ENCODE measurements around the gene NOS3. TPM values are rescaled to one million over a fixed set of nuclear protein-coding genes. Genes with fewer than 3 reads are reported as not detected.
A peak's percentile ranks its signal among the peaks of the same experiment; 100 is the strongest.

Gene NOS3
- total and polyA plus RNA-seq, 9 of the 15 experiments (the other 6 are each of a cell fraction or from before 2014, with no cell fraction given) = 1.1 to 121 (median 23.6) TPM

DNA sequence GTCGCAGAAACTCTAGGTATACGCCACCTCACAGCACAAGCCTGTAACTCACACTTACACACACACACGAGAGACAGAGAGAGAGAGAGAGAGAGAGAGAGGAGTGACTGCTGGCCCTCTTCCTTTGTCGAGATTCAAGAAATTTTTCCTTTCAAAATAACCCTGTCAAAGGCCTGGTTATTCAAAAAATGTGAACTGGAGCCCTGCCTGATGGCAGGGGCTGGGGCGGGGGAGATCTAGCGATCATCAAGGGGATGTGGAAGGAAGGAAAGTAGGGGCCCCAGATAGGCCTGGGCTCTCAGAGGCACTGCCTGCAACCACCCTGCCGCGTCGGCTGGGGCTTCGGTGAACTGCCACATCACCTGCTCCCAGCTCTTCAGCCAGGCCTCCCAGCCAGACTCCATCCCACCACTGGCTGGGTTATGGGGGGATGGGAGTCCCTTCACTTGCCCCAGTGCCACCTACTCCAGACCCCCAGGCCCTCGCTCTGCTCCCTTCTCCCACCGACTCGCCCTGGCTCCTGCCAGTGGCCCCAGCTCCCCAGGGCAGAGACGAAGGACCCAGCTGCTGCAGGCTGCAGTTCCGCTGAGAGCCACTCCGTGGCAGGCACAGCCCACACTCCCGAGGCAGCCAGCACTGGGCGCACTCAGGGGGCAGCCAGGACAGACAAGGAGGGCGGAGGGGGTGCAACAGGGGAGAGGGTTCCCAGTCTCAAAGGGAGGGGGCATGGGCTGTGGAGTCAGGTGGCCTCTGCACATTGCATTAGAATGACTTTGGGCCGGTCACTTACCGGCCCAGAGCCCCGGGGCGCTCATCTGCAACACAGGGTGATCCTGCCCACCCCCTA, 28.0 kb upstream of the NOS3 start (continued):
- TF ChIP-seq, protein P1, sequence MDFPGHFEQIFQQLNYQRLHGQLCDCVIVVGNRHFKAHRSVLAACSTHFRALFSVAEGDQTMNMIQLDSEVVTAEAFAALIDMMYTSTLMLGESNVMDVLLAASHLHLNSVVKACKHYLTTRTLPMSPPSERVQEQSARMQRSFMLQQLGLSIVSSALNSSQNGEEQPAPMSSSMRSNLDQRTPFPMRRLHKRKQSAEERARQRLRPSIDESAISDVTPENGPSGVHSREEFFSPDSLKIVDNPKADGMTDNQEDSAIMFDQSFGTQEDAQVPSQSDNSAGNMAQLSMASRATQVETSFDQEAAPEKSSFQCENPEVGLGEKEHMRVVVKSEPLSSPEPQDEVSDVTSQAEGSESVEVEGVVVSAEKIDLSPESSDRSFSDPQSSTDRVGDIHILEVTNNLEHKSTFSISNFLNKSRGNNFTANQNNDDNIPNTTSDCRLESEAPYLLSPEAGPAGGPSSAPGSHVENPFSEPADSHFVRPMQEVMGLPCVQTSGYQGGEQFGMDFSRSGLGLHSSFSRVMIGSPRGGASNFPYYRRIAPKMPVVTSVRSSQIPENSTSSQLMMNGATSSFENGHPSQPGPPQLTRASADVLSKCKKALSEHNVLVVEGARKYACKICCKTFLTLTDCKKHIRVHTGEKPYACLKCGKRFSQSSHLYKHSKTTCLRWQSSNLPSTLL (IDR thresholded peaks at IDR 0.05) = no peak
- TF ChIP-seq, protein P2, sequence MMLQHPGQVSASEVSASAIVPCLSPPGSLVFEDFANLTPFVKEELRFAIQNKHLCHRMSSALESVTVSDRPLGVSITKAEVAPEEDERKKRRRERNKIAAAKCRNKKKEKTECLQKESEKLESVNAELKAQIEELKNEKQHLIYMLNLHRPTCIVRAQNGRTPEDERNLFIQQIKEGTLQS (IDR thresholded peaks at IDR 0.05) = no peak
- TF ChIP-seq, protein P2 (CRISPR knock-in tag; conservative IDR thresholded peaks at IDR 0.05) = no peak
- TF ChIP-seq, protein P3, sequence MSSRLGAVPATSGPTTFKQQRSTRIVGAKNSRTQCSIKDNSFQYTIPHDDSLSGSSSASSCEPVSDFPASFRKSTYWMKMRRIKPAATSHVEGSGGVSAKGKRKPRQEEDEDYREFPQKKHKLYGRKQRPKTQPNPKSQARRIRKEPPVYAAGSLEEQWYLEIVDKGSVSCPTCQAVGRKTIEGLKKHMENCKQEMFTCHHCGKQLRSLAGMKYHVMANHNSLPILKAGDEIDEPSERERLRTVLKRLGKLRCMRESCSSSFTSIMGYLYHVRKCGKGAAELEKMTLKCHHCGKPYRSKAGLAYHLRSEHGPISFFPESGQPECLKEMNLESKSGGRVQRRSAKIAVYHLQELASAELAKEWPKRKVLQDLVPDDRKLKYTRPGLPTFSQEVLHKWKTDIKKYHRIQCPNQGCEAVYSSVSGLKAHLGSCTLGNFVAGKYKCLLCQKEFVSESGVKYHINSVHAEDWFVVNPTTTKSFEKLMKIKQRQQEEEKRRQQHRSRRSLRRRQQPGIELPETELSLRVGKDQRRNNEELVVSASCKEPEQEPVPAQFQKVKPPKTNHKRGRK (tag; IDR thresholded peaks at IDR 0.05) = no peak
- TF ChIP-seq TARDBP (IDR thresholded peaks at IDR 0.05) (no peak), ZFP30 (CRISPR knock-in tag; IDR thresholded peaks at IDR 0.05; ENCODE audit: borderline replicate concordance) (no peak), THRAP3 (IDR thresholded peaks at IDR 0.05; ENCODE audit: borderline replicate concordance) (no peak; the same call in 1 of the 2 replicates), HDAC3 (IDR thresholded peaks at IDR 0.05; ENCODE audit: borderline replicate concordance, partially characterized antibody) (no peak), HOXB6 (CRISPR knock-in tag; IDR thresholded peaks at IDR 0.05; ENCODE audit: borderline replicate concordance) (no peak), PCBP1 (IDR thresholded peaks at IDR 0.05; ENCODE audit: low read depth, low read length, poor library complexity, severe bottlenecking) (peak; percentile 38), JUND (IDR thresholded peaks at IDR 0.05; ENCODE audit: borderline replicate concordance, low read depth, low read length) (peak; percentile 43), JUND (tag; IDR thresholded peaks at IDR 0.05; ENCODE audit: borderline replicate concordance, low read depth, low read length) (no peak; the same call in 2 of the 3 replicates), DMBX1 (CRISPR knock-in tag; IDR thresholded peaks at IDR 0.05; ENCODE audit: borderline replicate concordance) (peak; percentile 72), ZNF586 (CRISPR knock-in tag; conservative IDR thresholded peaks at IDR 0.05) (no peak), KDM5B (IDR thresholded peaks at IDR 0.05; ENCODE audit: insufficient replicate concordance, low read depth, low read length) (no peak), MAFK (IDR thresholded peaks at IDR 0.05; ENCODE audit: low read length) (no peak), CCNT2 (IDR thresholded peaks at IDR 0.05; ENCODE audit: borderline replicate concordance, extremely low read depth, insufficient read length, low read depth, low read length) (no peak), MXI1 (IDR thresholded peaks at IDR 0.05; ENCODE audit: low read depth, low read length) (no peak), BRD4 (IDR thresholded peaks at IDR 0.05) (no peak; the same call in 1 of the 2 replicates), TCF7 (IDR thresholded peaks at IDR 0.05; ENCODE audit: borderline replicate concordance) (0 out of 2 replicates have a peak, but pooled peaks have one; percentile 69), TRIM24 (IDR thresholded peaks at IDR 0.05) (no peak), CEBPG (CRISPR knock-in tag; IDR thresholded peaks at IDR 0.05) (no peak), CEBPG (tag; conservative IDR thresholded peaks at IDR 0.05 in 1 of 2, IDR thresholded peaks at IDR 0.05 in 1 of 2) (no peak), MCM3 (IDR thresholded peaks at IDR 0.05) (no peak), HDAC1 (IDR thresholded peaks at IDR 0.05) (peak in 1 of 2 experiments; percentile 48; a peak in 1 of 4 replicates)

Measured in K562 (cell line).